Activated naive CD4-positive, alpha-beta T cell treated with anti-CD3 and anti-CD28 coated beads, Interleukin-2, amount 50 U/mL, for 24 hours (primary cell): ENCODE data around the gene ZNF750.

Source experiments
- H3K27ac Mint-ChIP-seq: one replicate; pipeline ENCODE4 v1.8.0; 2021; ENCODE audit warnings: mild to moderate bottlenecking, mixed read lengths
- H3K27me3 Mint-ChIP-seq: one replicate; pipeline ENCODE4 v1.8.0; 2021; ENCODE audit warnings: mixed read lengths
- H3K36me3 Mint-ChIP-seq: one replicate; pipeline ENCODE4 v1.8.0; 2021; ENCODE audit warnings: mixed read lengths
- H3K4me1 Mint-ChIP-seq: one replicate; pipeline ENCODE4 v1.8.0; 2021; ENCODE audit warnings: mixed read lengths
- H3K4me3 Mint-ChIP-seq: one replicate; pipeline ENCODE4 v1.8.0; 2021; ENCODE audit warnings: mild to moderate bottlenecking, mixed read lengths
- H3K9me3 Mint-ChIP-seq: one replicate; pipeline ENCODE4 v1.8.0; 2021; ENCODE audit warnings: mixed read lengths

ZNF750 gene

DNA sequence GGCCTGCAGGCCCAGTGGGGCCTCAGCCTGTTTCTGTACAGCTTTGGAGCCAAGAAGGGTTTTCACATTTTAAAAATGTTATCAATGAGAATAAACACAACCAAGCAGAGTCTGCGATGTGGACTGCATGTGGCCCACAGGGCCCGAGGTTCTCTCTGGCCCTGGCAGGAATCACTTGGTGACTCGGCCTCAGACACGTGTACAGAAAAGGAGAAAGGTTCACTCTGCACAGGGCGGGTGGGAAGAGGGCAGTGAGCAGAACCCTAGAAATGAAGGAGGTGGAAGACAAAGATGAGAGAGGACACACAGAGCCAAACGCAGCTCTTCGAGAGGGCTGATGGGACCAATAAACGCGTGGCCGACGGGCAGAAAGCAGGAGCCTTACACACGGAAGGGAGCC, 11.6 kb upstream of the ZNF750 start:
- peaks cover 6% of the 10 kb centered on the region for H3K36me3 Mint-ChIP-seq
- H3K4me3 Mint-ChIP-seq, result no peak overlapping the region
- H3K27ac Mint-ChIP-seq, result no peak overlapping the region

DNA sequence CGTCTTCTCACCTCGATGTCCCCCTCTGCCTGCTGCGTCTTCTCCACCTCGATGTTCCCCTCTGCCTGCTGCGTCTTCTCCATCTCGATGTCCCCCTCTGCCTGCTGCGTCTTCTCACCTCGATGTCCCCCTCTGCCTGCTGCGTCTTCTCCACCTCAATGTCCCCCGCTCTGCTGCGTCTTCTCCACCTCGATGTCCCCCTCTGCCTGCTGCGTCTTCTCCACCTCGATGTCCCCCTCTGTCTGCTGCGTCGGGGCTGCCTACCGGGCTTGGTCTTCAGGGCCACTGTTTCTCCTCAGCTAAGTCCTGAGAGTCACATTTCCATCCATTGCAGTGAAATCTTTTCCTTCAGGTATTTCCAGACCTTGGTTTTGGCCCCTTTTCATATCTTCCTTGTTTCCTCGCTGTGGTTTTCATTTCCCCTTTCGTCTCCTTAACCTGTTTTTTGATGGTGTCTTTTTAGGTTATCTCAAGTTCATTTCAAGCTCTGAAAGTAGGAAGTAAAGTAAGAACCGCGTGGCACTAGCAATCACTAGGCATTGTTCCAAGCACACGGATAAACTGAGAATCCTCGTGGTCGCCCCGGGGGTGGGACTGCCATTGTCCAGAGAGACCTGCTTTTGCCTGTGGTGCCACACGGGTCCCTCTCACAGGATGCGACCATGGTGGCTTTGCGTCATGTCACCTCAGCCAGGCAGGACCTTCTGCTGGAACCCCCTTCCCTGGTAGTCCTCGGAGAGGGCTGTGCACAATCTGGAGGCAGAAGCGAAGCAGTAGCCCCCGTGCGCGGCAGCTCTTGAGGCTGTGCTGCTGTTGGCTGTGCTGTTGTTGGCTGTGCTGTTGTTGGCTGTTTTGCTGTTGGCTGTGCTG, 9.5 kb upstream of the ZNF750 start:
- no peaks in the 10 kb centered on the region for H3K27me3 Mint-ChIP-seq
- H3K27ac Mint-ChIP-seq, result no peak overlapping the region
- peaks cover 2% of the 10 kb centered on the region for H3K36me3 Mint-ChIP-seq
- H3K9me3 Mint-ChIP-seq, result no peaks in the 10 kb centered on the region
- H3K4me1 Mint-ChIP-seq, result peaks cover 14% of the 10 kb centered on the region
- no peak overlapping the region for H3K4me3 Mint-ChIP-seq

More for the DNA sequence above, 11.6 kb upstream of the ZNF750 start:
- H3K27me3 Mint-ChIP-seq, result no peaks in the 10 kb centered on the region
- H3K4me1 Mint-ChIP-seq, result peaks cover 14% of the 10 kb centered on the region
- H3K9me3 Mint-ChIP-seq, result no peaks in the 10 kb centered on the region

DNA sequence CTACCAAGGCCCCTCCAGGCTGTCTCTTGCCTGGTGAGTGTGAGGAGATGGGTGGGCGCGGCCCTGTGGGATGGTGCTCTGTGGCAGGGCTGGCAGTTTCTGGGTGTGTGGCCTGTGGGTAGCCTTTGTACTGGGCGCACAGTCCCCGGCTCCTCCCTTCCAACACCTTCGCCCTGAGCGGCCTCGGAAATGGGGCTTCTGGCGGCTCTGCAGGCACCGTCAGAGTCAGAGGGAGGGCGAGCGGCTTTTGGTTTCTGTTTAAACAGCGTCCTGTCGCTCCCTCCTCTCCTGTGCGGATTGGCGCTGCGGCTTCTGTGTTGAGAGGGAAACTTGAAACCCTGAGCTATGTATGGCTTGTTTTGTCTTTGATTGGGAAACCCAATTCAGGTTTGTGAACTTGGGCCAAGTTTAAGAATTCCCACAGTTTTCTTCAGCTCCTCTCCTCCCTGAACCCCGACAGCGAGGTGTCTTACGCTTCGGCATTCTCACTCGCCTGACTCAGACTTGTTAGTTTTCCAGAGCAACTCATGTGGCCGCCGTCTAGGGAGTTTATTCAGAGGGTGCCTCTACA, 8.3 kb upstream of the ZNF750 start:
- no peaks in the 10 kb centered on the region for H3K27me3 Mint-ChIP-seq
- H3K36me3 Mint-ChIP-seq, result peaks cover 4% of the 10 kb centered on the region
- H3K27ac Mint-ChIP-seq, result no peak overlapping the region
- H3K4me3 Mint-ChIP-seq, result peak overlapping the region; percentile 58
- H3K4me1 Mint-ChIP-seq, result peaks cover 14% of the 10 kb centered on the region
- no peaks in the 10 kb centered on the region for H3K9me3 Mint-ChIP-seq

DNA sequence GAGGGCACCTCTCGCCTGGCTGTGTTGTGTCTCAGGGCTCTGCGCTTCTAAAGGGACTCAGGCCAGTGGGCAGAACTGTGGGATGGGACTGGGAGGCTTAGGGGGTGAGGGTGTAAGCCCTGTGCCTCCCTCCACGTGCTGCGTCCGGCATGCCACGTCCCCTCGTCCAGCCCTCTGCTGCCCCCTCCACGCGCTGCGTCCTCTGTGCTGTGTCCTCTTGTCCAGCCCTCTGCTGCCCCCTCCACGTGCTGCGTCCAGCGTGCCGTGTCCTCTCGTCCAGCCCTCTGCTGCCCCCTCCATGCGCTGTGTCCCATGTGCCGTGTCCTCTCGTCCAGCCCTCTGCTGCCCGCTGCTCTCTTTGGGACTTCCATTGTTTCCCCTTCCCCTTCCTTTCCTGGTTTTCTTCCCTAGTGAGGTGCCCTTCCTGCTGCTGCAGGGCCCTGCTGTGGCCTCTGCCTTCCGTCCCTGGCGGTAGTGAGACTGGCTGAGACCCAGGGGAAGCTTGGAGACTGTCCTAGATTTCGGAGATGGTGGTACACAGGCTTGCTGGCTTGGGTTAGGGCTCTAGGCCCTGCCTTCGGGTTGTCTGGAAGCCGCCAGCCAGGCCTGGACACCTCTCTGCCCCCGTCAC, 6.4 kb upstream of the ZNF750 start:
- Mint-ChIP-seq H3K27ac (no peak overlapping the region), H3K9me3 (no peaks in the 10 kb centered on the region), H3K27me3 (no peaks in the 10 kb centered on the region), H3K4me3 (no peak overlapping the region), H3K4me1 (peaks cover 14% of the 10 kb centered on the region), H3K36me3 (peaks cover 4% of the 10 kb centered on the region)

DNA sequence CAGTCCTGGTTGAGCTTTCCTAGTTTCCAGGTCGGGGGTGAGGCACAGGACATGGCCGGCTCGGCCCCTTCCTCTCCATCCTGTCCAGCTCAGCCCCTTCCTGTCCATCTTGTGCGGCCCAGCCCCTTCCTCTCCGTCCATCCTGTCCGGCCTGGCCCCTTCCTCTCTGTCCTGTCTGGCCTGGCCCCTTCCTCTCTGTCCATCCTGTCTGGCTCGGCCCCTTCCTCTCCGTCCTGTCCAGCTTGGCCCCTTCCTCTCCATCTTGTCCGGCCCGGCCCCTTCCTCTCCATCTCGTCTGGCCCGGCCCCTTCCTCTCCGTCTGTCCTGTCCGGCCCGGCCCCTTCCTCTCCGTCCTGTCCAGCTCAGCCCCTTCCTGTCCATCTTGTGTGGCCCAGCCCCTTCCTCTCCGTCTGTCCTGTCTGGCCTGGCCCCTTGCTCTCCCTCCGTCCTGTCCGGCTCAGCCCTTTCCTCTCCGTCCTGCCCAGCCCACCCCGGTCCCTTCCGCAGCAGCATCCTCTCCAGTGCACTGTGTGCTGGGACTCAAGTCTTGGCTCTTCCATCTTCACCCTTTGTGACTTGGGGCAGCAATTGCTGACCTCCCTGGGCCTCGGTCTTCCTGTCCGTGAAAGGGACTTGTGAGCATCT, 5.5 kb upstream of the ZNF750 start:
- no peaks in the 10 kb centered on the region for H3K9me3 Mint-ChIP-seq
- peak overlapping the region; percentile 59 for H3K27ac Mint-ChIP-seq
- no peak overlapping the region for H3K4me3 Mint-ChIP-seq
- H3K4me1 Mint-ChIP-seq, result peaks cover 14% of the 10 kb centered on the region
- H3K36me3 Mint-ChIP-seq, result peaks cover 4% of the 10 kb centered on the region
- H3K27me3 Mint-ChIP-seq, result no peaks in the 10 kb centered on the region

DNA sequence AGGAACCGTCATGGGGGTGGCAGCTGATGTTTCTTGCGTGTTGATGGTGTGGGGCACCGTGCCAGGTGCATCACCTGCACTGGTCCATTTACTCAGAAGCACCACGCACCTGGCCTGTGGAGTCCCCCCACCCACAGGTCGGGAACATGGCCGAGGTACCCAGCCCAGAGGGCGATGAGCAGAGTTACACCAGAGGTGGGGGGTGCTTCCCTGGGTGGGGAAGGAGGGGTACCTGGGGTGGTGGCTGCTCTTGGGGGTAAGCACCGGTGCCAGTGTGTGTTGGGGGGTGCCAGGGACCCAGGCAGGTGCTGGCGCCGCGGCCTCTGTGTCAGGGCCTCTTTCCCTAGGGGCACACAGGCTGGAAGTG, 5.0 kb upstream of the ZNF750 start:
- Mint-ChIP-seq H3K4me1 (peaks cover 14% of the 10 kb centered on the region), H3K27me3 (no peaks in the 10 kb centered on the region), H3K4me3 (no peak overlapping the region), H3K9me3 (no peaks in the 10 kb centered on the region), H3K27ac (no peak overlapping the region), H3K36me3 (peaks cover 4% of the 10 kb centered on the region)

DNA sequence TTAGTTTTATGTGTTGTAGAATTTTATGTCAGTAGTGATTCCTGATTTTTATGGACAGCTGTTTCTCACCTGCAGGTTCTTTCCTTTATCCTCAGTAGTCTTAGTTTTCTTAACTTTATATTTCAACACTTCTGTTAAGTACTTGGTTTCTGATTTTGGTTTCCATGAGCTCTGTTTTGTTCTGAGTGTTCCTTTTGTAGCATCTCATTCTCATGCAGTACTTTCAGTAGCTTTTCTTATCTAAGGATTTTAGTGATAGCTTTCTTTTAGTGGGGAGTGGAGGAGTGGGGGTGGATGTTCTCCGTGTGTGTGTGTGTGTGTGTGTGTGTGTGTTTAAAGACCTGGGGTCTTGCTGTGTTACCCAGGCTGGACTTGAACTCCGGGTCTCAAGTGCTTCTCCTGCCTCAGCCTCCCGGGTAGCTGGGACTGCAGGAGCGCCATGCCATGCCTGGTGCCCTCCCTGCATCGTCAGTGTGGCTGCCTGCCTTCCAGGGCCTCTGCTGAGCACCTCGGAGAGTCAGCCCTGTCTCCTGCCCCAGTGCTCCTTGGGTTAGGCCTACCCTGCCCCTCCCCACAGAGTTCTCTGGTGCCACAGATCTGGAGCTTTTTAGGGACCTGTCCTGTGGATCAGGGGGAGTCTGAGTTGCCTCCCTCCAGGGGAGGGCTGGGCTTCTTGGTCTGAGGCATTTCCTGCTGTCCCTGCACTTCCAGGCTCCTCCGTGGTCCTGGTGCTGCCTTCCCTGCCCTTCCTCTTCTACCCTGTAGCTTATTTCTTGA, 4.3 kb upstream of the ZNF750 start:
- no peak overlapping the region for H3K4me3 Mint-ChIP-seq
- H3K27ac Mint-ChIP-seq, result no peak overlapping the region
- no peaks in the 10 kb centered on the region for H3K27me3 Mint-ChIP-seq
- H3K4me1 Mint-ChIP-seq, result peaks cover 9% of the 10 kb centered on the region
- H3K36me3 Mint-ChIP-seq, result peaks cover 2% of the 10 kb centered on the region
- H3K9me3 Mint-ChIP-seq, result no peaks in the 10 kb centered on the region

DNA sequence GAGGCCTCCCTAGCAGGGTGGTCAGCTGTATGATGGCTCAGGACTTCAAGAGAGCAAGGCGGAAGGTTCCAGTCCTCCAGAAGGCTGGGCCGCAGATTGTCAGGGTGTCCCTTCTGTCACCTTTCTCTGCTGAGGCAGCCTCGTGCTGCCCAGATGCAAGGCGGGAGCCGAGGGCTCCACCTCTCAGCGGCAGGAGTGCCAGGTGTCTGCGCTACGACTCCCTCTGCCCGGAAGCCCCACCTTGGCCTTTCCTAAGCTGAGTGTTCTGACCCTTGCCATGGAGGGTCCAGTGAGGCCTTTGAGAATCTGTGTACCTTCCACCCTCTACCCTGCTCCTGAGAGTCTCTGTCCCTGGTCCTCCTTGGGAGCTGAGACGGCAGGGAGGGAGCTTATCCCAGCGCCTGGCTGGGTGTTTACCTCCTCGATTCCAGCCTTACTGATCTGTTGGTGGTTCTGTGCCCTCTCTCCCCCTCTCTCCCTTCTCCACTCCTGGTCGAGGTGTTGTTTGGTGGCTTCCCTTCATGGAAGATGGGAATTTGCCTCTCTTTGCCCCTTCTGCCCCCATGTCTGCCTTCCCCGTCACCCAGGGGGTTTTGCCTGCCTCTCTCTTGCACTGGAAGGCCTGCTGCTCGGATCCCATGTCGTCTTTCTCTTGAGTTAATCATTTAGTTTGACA, 2.2 kb upstream of the ZNF750 start:
- no peaks in the 10 kb centered on the region for H3K9me3 Mint-ChIP-seq
- peaks cover 2% of the 10 kb centered on the region for H3K36me3 Mint-ChIP-seq
- H3K27ac Mint-ChIP-seq, result no peak overlapping the region
- H3K27me3 Mint-ChIP-seq, result no peaks in the 10 kb centered on the region
- H3K4me3 Mint-ChIP-seq, result no peak overlapping the region
- H3K4me1 Mint-ChIP-seq, result no peaks in the 10 kb centered on the region

DNA sequence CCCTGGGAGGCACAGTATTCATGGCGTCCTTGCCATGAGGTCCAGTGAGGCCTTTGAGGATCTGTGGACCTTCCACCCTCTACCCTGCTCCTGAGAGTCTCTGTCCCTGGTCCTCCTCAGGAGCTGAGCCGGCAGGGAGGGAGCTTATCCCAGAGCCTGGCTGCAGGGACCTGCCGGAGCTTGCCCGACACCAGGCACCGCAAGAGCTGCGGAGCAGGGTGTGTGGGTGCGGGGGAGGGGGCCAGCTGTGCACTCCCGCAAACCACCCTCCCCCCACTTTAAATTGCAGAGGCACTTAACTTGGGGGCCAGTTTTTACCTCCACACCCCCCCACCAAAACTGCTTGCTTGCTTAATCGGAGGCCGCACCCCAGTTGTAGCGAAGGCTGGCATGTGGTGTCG, 609 bp upstream of the ZNF750 start:
- H3K27me3 Mint-ChIP-seq, result no peaks in the 10 kb centered on the region
- no peak overlapping the region for H3K4me3 Mint-ChIP-seq
- no peaks in the 10 kb centered on the region for H3K9me3 Mint-ChIP-seq
- no peaks in the 10 kb centered on the region for H3K4me1 Mint-ChIP-seq
- H3K27ac Mint-ChIP-seq, result no peak overlapping the region
- peaks cover 2% of the 10 kb centered on the region for H3K36me3 Mint-ChIP-seq

DNA sequence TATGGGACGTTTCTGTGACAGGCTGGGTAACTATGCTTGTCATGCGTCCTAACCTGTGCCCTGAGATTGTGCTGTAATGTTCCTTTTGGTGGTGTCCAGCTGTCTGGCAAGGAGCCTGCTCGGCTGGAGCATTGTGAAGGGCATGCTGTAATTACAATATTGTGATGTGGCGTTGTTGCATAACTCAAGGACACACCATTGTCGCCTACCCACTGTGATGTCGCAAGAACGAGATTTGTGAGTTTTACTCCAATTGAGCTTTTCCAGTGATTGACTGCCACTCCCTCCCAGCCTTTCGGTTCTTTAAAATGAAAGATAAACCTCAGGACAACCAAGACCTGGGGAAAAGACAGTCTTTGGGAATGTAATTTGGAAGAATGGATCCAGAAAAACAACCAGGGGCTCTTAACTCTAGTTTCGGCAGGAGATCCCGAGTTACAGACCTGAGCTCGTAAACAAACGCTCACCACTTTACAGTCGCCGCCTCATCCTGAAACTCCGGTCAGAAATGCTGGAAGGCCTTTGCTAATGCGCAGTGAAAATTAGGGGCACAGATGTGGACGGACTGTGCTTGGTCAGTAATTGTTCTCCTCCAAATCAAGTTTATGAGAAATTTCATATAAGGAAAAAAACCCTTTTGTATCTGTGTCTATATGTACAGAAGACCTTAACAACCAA, 1.3 kb downstream of the ZNF750 start:
- Mint-ChIP-seq H3K27me3 (no peaks in the 10 kb centered on the region), H3K4me1 (no peaks in the 10 kb centered on the region), H3K27ac (no peak overlapping the region), H3K36me3 (no peaks in the 10 kb centered on the region), H3K9me3 (no peaks in the 10 kb centered on the region), H3K4me3 (no peak overlapping the region)

DNA sequence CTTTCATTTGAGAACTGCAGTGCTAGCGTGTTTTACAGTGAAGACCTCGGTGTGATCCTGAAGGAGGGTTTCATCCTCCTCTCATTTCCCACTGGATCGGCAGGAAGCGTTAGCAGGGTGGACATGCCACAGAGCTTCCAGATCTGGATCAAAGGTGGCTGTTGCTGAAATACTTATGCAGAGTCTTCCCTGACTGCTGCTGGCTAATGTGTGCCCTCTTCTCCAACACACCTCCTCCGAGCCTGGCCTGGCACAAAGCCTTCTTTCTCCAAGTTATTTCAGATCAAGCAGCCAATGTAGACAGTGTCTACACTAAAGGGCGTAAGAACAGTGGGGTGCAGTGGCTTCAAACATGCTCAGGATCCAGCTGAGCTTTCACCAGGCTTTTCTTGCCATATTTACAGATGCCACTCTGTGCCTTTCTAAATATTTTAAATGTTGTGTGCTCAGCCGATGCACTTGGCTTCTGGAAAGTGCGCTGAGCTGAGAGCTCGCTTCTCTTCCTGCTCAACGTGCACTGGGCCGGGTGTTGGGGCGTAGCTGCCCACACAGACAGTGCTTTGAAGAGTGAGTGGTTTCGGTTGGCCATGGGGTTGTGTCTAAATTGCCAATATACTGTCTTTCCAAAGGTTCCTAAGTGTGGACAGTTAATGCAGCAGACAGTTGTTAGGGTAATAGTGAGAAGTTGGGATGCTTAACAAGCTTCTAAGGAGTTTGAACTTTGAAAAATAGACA, 2.1 kb downstream of the ZNF750 start:
- Mint-ChIP-seq H3K9me3 (no peaks in the 10 kb centered on the region), H3K36me3 (no peaks in the 10 kb centered on the region), H3K4me1 (no peaks in the 10 kb centered on the region), H3K4me3 (no peak overlapping the region), H3K27me3 (no peaks in the 10 kb centered on the region), H3K27ac (no peak overlapping the region)

DNA sequence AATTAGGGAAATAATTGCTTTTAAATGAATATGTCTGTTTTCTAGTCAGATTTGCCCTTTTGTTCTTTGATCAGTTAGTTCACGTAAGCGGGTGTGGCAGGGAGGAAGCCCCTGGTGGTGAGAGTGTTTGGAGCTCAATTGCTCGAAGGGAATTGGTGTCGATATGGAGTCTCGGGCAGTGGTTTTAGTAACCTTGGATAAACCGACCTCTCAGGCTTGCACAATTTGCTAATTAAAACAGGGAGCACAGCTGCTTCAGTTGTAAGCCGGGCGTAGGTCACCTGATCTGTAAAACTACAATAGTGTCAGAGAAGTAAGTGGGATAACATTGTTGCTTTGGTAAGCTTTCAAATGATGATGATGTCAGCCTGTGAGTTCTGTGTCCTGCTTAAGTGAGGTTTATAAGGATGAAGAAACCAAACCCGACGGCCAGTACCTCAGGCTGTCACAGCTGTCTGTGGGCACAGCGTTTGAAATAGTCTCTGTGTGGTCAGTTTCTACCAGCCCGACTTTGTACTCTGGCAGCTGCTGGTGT, 2.9 kb downstream of the ZNF750 start:
- Mint-ChIP-seq H3K36me3 (no peaks in the 10 kb centered on the region), H3K27ac (no peak overlapping the region), H3K27me3 (no peaks in the 10 kb centered on the region), H3K4me3 (no peak overlapping the region), H3K4me1 (no peaks in the 10 kb centered on the region), H3K9me3 (no peaks in the 10 kb centered on the region)

DNA sequence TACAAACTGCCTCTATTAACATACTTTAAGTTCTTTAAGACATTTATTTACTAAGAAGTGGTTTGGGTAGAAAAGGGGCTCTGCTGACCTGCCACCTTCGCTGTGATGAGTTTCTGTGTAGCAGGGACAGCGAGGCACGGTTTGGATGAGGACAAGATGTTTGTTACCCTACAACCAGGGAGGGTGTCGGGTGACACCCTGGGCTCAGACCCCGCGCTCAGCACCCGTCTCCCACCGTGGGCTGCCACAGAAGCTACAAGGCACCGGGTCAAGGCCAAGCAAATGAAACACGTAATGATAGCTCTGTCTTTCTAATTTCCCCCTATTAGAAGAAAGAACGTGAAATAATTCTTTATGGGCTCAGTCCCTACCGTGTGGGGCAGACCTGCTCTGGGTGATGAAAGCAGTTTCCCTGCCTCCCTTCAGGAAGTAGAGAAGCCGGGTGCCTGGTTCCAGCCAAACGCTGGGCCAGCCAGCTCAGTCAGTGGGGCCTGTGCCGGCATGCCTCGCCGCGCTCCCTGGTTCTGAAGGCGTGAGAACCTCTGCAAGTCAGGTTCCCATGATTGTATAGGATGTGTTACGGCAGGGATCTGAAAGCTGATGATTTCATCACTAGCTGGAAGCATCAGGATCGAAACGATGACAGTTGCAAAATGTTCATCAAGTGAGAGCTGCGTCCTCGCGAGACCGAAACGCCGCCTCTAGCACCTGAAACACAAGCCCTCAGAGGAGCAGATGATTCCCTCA, 3.9 kb downstream of the ZNF750 start:
- Mint-ChIP-seq H3K27me3 (no peaks in the 10 kb centered on the region), H3K27ac (no peak overlapping the region), H3K36me3 (no peaks in the 10 kb centered on the region), H3K4me3 (no peak overlapping the region), H3K9me3 (no peaks in the 10 kb centered on the region), H3K4me1 (no peaks in the 10 kb centered on the region)
